Endometrium (tissue), 2 donors: ENCODE results near the gene SLC26A2.
"Not testable (repeated sequence)": the region's sequence is repeated elsewhere in the genome, so short reads cannot be mapped to it uniquely, and the experiment has no call there.

Experiments
- FAIRE-seq: peaks from 2 replicates; lab custom pipeline; 2012; peaks lifted over from hg19 to GRCh38; lab: Jason Lieb, UNC
- donor health status: control.
- donor health status: control.

Gene SLC26A2

DNA sequence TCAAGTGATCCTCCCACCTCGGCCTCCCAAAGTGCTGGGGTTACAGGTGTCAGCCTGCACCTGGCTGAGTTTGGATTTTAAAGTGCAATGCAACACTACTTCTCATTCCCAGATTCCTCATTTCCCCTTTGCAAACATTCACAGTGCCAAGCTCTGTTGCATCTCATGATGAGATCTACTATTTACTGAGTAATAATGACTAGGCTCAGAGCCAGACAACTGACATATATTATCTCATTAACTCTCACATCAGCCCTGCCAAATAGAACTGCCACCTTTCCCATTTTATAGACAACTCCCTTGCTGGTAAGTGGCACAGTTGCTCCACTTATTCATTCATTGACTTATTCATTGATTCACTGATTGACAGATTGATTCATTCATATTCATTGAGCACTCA is 22.9 kb upstream of the SLC26A2 start:
- FAIRE-seq, result no peak

DNA sequence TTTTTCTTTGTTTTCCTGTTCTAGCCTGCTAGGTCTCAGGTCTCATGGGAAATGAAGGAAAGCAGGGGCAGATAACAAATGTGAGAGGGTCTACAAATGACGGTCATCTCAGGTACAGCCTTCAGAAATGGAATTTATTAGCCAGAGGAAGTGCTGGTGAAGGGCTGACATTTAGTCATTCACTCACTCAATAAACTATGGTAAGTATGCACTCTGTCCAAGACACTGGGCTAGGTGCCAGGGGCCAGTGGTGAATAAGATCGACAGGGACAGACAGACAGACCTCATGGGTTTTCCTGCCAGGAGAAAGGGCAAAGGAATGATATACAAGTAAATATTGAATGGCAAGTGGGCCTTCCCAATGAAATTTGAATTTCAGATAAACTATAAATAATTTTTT is 22.3 kb upstream of the SLC26A2 start:
- FAIRE-seq, result no peak

DNA sequence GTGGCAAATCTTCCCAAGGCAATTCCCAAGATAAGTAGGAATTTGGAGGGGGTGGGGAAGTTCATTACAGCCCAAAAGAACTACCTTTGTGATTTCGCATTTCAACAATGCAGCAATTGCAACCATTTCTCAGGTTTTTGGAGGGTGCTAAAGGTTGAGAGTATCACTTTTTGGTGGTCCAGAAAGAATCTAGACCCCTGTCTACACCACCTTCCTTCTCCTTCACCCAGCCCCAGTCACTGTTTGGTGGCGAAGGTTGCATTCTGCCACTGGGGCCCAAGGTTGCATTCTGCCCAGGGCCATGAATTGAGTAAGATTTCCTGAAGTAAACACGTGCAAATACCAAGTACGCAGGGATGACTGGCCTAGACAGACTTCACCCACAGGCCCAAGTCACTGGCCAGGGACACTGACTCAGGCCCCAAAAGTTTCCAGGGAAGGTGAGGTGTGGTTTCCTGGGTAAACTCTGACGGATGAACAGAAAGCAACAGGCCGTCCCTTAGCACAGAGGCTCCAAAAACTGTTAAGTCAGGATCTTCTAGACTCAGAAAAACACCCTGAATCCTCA is 21.7 kb upstream of the SLC26A2 start:
- no peak for FAIRE-seq

DNA sequence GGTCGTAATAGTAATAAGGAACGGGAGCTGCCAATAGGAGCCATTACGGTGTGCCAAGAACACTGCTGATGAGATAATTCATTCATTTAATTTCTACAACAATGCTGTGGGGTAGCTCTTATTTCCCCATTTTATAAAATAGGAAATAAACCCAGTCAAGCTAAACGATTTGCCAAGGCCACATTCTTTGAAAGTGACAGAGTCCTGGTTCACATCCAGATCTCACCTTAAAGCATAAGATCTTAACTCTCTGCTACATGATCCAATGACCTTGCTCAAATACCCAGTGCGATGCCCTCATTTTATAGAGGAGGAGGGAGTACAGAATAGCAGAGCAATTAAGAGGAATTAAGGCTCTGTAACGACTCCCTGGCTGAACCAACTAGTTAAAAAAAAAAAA is 21.0 kb upstream of the SLC26A2 start:
- FAIRE-seq, result no peak

DNA sequence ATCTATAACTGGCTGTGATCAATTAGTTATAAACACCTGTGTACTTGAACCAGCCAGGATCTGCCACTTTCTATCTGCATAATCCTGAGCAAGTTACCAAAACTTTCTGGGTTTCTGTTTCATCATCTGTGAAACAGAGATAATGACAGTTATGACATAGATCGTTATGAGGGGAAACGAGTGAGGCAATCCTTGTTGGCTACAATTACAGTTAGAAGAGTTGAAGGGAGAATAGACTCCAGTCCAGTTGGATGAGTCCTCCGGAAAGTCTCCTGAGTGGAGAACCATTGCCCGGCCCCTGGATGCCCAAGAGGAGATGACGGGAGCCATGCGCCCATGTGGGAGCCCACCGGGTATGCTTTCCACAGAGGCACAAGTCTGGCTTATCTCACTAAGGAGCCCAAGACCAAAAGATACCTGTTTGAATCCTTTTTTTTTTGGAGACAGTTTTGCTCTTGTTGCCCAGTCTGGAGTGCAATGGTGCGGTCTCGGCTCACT is 20.4 kb upstream of the SLC26A2 start:
- no peak for FAIRE-seq

DNA sequence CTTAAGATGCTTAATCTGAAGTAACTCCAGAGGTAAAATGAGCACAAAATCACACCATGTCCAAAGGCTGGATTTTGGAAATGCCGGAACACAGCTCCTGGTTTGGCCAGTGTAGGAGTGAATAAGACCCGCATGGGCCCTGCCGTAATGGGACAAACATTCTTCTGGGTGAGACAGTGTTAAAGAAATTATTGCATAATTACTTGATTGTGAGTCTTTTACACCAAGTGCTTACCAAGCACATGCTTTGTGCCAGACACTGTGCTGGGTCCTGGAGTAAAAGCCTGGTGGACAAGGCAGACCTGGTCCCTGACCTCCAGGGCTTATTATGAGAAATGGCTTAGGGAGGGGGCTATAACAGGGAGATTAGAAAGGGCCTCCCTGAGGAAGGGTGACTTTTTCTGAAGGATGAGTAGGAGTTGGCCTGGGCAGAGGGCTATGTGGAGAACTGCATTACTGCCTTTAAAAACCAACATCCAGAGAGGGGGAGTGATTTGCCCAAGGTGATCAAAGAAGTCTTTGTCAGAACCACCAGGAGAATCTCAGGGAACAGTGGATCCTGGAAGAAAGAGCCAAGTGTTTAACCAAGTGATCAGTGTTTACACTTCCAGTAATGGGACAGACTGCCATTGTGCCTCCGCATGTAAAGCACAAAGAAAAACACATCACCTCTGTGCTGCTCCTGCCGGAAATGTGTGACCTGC is 19.5 kb upstream of the SLC26A2 start:
- FAIRE-seq, result no peak

DNA sequence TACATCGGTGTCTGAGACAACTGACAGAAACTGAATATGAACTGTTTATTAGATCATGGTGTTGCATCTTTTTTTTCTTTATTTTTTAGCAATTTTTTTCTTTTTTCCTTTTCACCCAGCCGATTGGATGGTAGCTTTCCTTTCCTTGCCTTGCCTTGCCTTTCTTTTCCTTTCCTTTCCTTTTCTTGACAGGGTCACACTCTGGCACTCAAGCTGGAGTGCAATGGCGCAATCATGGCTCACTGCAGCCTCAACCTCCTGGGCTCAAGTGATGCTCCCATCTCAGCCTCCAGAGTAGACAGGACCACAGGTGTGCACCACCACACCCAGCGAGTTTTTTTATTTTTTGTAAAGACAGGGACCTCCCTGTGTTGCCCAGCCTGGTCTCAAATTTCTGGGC is 18.8 kb upstream of the SLC26A2 start:
- FAIRE-seq, result no peak

DNA sequence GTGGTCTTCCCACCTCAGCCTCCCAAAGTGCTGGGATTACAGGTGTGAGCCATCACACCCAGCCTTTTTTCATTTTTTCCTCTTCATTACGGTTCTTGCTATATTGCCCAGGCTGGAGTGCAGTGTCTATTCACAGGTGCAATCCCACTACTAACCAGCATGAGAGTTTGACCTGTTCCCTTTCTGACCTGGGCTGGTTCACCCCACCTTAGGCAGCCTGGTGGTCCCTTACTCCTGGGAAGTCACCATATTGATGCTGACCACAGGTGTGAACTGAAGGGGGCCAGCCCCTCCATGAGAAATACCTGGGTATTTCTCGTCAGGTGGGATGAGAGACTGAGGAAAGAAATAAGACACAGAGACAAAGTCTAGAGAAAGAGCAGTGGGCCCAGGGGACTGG is 18.4 kb upstream of the SLC26A2 start:
- FAIRE-seq, result no peak

DNA sequence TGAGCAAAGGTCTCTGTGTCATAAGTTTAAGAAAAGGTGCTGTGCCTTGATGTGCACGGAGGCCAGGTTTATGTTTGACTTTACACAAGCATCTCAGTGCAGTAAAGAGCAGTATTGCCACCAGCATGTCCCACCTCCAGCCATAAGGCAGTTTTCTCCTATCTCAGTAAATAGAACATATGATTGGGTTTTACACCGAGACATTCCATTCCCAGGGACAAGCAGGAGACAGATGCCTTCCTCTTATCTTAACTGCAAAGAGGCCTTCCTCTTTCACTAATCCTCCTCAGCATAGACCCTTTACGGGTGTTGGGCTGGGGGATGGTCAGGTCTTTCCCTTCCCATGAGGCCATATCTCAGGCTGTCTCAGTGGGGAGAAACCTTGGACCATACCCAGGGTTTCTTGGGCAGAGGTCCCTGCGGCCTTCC is 17.8 kb upstream of the SLC26A2 start:
- FAIRE-seq, result not testable (repeated sequence)

DNA sequence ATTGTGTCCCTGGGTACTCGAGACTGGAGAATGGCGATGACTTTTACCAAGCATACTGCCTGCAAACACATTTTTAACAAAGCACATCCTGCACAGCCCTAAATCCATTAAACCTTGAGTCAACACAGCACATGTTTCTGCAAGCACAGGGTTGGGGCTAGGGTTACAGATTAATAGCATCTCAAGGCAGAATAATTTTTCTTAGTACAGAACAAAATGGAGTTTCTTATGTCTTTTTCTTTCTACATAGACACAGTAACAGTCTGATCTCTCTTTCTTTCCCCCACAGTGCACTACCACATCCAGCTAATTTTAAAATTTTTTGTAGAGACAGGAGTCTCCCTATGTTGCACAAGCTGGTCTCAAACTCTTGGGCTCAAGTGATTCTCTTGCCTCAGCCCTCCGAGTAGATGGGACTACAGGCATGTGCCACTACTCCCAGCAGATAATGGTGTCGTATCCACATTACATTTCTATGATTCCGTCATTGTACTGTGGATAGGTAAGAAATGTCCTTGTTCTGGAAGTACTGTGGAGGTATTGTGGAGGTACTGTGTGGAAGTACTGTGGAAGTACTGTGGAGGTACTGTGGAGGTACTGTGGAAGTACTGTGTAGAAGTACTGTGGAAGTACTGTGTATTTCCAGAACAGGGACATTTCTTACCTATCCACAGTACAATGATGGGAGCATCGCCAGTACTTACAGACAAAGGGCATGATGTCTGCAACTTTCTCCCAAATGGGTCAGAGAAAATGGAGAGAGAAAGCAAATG is 17.2 kb upstream of the SLC26A2 start:
- FAIRE-seq, result not testable (repeated sequence)

DNA sequence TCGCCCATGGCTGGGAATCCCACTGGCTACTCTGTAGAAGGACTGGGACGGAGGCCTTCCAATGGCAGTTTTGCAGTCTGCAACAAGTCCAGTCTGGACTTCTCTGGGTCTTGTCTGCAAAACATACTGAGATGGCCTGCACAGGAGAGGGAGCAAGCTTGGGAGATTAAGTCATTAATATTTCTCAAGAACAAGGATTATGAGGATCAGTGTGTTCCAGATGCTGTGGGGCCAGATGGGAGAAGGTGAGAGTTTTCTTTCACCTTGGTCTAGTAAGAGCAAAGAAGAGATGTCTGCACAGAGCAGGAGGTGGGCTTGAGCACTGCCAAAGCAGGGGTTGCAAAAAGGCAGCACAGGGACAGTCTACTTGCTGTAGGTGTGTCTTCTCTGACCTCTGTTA is 15.9 kb upstream of the SLC26A2 start, which contains the start of gene PDE6A:
PDE6A (minus strand) TSS at position 128 of the 400 bp plus-strand sequence; CDS start at position 8, 120 bp downstream.
- no peak for FAIRE-seq

DNA sequence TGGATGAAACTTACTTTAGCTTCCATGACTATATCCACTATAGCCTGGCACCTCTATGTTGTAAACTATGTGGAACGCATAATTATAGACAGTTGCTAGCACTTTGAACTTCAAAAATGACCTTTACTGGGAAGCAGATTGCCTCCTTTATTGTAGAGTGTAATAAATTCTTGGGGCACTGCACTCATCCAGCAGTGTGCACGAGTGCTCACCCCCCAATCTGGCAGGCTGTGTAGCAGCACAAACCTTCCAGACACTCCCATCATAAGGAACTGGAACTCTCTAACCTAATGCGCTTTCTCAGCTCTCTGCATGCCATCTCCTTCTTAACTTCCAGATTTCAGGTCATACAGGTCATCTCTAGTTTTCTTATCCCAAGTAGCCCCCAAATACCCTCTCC is 14.4 kb upstream of the SLC26A2 start:
- FAIRE-seq, result no peak

DNA sequence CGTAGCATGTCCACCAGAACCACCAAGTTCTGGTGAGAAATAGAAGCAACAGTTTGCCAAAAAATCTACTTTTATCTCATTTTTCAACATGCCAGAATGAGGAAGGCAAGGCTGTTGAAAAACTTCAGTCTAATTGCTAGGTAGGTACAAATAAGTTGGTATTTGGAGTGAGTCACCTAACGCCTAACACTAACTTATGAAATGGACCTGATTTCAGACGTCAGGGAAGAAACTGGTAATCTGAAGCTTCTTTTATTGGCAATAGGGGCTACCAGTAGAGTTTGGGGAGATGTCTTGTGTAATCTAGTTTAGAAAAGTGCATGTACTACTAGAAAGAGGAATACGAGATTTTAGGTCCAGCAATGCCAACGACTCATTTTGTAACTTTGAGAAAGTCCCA is 11.6 kb upstream of the SLC26A2 start:
- FAIRE-seq, result no peak

DNA sequence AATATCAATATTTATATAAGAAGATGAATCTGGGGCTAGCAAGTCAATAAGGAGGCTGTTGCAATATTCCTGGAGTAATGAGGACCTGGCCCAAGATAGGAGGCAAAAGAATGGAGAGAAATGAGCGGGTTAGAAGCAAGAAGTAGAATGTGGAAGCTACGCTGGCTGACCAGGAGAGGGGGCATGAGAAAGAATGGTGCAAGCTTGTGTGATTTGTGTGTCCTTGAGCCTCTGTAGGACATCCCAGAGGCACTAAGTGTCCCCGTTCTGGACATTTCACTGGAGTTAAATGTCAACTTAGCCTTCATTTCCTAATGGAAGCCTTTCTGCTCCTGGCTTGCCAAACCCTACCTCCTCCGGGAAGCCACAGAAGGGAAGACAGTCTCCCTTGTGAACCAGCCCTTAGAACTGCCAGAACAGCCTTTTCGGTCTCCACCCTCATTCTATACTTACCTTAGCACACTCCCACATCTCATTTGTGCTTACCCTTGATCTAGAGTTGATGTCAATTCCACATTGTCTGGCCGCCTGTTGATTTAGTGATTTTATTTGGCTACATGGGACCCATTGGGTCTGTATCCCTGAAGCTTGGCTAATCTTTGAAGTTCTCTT is 9.3 kb upstream of the SLC26A2 start:
- no peak for FAIRE-seq

DNA sequence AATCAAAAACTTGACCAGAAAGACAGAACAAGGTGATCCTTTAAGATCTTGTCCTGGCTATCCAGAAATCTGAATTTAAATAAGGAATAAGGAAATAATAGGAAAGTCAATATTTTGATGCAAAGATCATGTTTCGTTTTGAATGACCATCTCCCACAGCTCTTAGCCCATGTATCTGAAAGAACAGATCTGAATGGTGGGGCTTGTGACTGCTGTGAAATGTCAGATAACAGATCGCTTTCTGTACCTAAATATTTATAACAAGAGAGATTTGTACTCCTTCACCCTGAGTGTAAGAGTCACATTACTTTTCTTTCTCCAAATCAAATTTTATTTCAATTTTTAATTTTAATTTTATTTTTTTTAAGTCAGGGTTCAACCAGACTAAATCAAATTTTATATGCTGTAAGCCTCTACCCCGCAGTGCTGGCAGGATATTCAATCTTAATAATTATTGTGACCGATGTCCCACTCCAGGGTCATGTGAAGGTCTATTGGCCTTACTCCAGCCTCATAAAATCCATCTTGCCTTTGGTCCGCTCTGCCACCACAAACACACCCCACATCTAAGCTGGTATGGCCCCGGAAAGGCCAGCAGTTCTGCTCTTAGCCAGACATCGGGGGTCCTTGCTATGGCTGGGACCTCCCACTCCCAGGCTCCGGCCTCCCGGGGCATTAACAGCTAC is 7.0 kb upstream of the SLC26A2 start:
- FAIRE-seq, result no peak

DNA sequence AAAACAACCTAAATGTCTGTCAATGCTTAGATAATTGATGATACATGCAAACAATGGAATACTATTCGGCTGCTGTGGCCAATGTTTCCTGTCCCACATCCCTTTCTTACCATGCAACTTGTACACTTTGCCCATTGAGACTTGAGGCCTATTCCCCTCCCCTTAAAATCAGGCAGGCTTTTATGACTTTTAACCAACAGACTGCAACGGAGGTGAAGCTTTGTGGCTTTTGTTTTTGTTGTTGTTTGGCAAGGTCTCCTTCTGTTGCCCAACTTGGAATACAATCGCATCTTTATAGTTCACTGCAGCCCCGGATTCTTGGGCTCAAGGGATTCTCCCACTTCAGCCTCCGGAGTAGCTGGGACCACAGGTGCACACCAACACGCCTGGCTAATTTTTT is 5.8 kb upstream of the SLC26A2 start:
- no peak for FAIRE-seq

DNA sequence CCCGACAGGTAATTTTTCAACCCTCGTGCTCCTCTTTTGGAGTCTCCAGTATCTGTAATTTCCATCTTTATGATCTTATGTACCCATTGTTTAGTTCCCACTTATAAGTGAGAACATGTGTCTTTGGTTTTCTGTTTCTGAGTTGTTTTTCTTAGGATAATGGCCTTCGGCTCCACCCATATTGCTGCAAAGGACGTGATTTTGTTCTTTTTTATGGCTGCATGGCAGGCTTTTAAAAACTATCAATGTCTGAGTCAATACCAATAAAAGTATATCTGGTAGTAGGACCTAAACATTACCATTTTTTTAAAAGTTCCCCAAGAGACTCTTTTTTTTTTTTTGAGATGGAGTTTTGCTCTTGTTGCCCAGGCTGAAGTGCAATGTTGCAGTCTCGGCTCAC is 3.9 kb upstream of the SLC26A2 start:
- no peak for FAIRE-seq

DNA sequence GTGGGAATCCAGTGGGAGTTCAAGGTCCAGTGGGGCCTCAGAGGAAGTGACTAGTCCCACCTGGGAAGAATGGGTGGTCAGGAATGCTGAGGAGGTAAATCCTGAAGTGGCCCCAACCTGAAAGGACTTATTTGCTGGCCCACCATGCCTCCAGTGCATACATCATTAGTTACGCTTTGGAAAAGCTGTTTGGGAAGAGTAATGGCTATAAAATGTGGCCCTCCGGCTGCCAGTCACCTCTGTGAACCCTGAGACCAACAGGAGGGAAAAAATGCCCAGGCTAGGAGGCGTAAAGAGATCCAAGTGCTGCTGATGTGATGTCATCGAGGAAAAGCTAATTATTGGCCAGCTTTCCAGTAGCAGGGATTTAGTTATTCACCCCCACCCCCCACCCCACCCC is 2.7 kb upstream of the SLC26A2 start:
- no peak for FAIRE-seq

DNA sequence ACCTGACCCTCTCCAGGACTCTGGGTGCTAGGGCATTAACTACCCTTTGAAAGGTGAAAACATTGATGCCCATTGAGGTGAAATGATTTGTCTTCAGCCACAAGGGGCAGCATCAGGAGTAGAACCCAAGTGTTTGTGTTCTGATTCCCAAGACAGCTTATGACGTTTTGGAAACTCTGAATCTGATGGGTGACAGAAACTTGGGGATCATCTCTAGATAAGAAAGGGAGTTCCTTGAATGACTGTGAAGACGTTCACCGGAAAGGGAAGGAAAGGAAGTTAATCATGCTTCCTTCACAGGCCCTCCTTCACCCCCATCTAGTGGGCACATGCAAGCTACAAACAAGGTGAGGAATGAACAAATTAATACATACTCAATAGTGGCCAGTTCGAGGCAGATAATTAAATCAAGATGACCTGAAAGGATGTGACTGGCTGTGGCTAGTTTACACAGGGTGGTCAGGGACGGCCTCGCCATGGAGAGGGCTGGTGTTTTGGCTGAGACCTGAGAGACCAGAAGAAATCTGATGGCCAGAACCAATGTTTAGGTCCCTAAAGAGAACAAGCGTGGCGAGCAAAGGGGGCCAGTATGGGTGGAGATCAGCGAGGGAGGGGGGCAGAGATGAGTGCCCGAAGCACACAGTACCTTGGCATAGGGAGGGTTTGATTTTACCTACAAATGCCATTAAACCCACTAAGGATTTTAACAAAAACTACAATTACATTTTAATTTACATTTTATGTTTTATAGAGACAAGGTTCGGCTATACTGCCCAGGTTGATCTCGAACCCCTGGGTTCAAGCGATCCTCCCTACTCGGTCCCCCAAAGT is 937 bp upstream of the SLC26A2 start:
- no peak for FAIRE-seq

DNA sequence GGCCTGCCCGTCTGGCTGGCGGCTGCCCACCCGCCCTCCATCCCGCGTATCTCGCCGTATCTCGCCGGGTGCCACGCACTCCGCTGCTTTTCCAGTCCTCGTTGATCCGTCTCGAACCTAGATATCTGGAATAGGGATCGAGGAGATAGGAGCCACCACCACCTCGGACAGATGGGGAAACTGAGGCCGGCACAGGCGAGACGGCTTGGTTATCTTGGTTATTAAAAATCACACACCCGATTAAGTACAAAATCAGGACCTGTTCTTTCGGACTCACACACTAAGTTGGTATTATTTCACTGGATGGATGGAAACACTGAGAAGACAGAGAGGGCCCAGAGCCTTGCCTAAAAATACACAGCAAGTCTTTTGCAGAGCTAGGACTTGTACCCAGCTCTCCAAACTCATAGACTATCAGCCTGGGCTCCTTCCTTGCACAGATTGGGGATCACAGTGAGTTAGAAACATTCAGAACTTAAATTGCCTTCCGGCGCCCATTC is 678 bp downstream of the SLC26A2 start:
- no peak for FAIRE-seq

DNA sequence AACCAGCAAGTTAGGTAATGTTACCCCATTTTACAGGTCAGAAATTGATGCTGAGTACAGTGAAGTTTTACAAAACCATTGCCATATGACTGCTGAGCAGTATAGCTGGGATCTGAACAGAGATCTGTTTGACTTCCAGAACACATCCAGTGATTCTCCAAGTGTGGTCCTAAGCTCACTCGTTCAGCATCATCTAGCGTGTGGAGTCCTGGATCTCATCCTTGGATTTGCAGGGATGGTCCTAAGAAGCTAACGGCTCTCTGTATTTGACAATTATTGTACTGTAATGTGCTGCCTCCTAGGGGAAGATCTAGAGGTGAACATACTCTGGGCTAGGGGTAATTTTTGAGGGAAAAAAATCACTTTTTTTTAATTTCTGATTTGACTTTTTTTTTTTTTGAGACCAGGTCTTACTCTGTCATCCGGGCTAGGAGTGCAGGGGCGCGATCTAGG is 1.4 kb downstream of the SLC26A2 start:
- no peak for FAIRE-seq
